SU-DHL-6 (cell line): Measurements from ENCODE around the gene SMAD4.

Source experiments
- H2AFZ ChIP-seq: fragments of 200-600 bp; sonication (generic); 2 replicates; pipeline ENCODE4 v1.6.1; 2014; ENCODE audit warnings: low read depth, mild to moderate bottlenecking, moderate library complexity, mixed read lengths, antibody characterized with exemption, low read length; ENCODE audit not compliant: severe bottlenecking
- H3F3A ChIP-seq: fragments of 200-600 bp; shearing (Covaris generic); 2 replicates; pipeline ENCODE4 v1.6.0; 2016; ENCODE audit warnings: antibody characterized with exemption, mild to moderate bottlenecking; ENCODE audit not compliant: insufficient read depth
- H3K27ac ChIP-seq: fragments of 200-600 bp; sonication (generic); 2 replicates; pipeline ENCODE4 v1.5.1; 2016; ENCODE audit warnings: low read depth, mild to moderate bottlenecking, low read length, moderate library complexity, mixed read lengths
- H3K27me3 ChIP-seq: fragments of 200-600 bp; sonication (generic), shearing (Covaris generic); 2 replicates; pipeline ENCODE4 v1.6.0; 2014; ENCODE audit warnings: mild to moderate bottlenecking, low read length
- H3K36me3 ChIP-seq: fragments of 200-600 bp; sonication (generic); 2 replicates; pipeline ENCODE4 v1.6.1; 2014; ENCODE audit warnings: mild to moderate bottlenecking, low read length, mixed read lengths
- H3K4me2 ChIP-seq: fragments of 300-600, 200-600 bp; shearing (Covaris generic), sonication (generic); 2 replicates; pipeline ENCODE4 v1.6.0; 2014; ENCODE audit warnings: low read length, low read depth, mild to moderate bottlenecking; ENCODE audit not compliant: poor library complexity, severe bottlenecking
- H3K4me3 ChIP-seq: fragments of 200-600 bp; sonication (generic); 2 replicates; pipeline ENCODE4 v1.5.1; 2014; ENCODE audit warnings: antibody characterized with exemption, low read length, mild to moderate bottlenecking, mixed read lengths; ENCODE audit not compliant: insufficient read depth, poor library complexity, severe bottlenecking
- H3K79me2 ChIP-seq: fragments of 200-600 bp; sonication (generic); 2 replicates; pipeline ENCODE4 v1.6.1; 2014; ENCODE audit warnings: mild to moderate bottlenecking, low read length, moderate library complexity; ENCODE audit not compliant: insufficient read depth
- H3K9ac ChIP-seq: fragments of 200-600 bp; sonication (generic); 2 replicates; pipeline ENCODE4 v1.7.0; 2014; ENCODE audit warnings: mild to moderate bottlenecking, low read length
- H3K9me2 ChIP-seq: fragments of 200-600 bp; sonication (generic); replicated peaks from 2 replicates; pipeline ENCODE4 v1.6.1; 2014; ENCODE audit warnings: low read length; ENCODE audit not compliant: insufficient read depth
- H3K9me3 ChIP-seq: fragments of 200-600 bp; sonication (generic); 2 replicates; pipeline ENCODE4 v1.6.1; 2014; ENCODE audit warnings: low read length, mixed read lengths; ENCODE audit not compliant: insufficient read depth
- H4K20me1 ChIP-seq: fragments of 200-600 bp; sonication (generic); 2 replicates; pipeline ENCODE4 v1.6.1; 2014; ENCODE audit warnings: low read depth, mild to moderate bottlenecking, antibody characterized with exemption, low read length, moderate library complexity, mixed read lengths
- CTCF ChIP-seq: fragments of 200-600 bp; sonication (generic); IDR thresholded peaks from one replicate; pipeline ENCODE4 v1.5.1; 2017; ENCODE audit warnings: antibody characterized with exemption, mild to moderate bottlenecking, low read length, moderate library complexity; ENCODE audit not compliant: insufficient read depth, poor library complexity, severe bottlenecking
- EZH2phosphoT487 ChIP-seq: fragments of 200-600 bp; sonication (generic), shearing (Covaris generic); conservative IDR thresholded peaks from 2 replicates; pipeline ENCODE4 v1.6.1; 2018; ENCODE audit warnings: mild to moderate bottlenecking, antibody characterized with exemption, low read length, moderate library complexity, mixed read lengths

Gene SMAD4

GRCh38 chr18:51066273-51066672 is 36.3 kb downstream of the SMAD4 start:
- Histone ChIP-seq H3K79me2 (no peaks in the 10 kb centered on the region), H3K36me3 (peaks cover 50% of the 10 kb centered on the region), H3K9me3 (no peaks in the 10 kb centered on the region), H2AFZ (no peak overlapping the region), H3K4me3 (no peak overlapping the region), H3K4me2 (no peak overlapping the region), H3K9ac (no peak overlapping the region), H3F3A (no peaks in the 10 kb centered on the region; the same call in 1 of the 2 replicates), H3K27ac (no peak overlapping the region), H3K9me2 (no peaks in the 10 kb centered on the region), H3K27me3 (no peaks in the 10 kb centered on the region), H4K20me1 (no peaks in the 10 kb centered on the region; the same call in 1 of the 2 replicates)
- TF ChIP-seq CTCF, result no peak
- no peak for TF ChIP-seq EZH2phosphoT487

- Histone ChIP-seq H3K9me3 (no peaks in the 10 kb centered on the region), H3K27me3 (no peaks in the 10 kb centered on the region), H4K20me1 (peaks cover 5% of the 10 kb centered on the region; the same call in 1 of the 2 replicates), H3K4me3 (no peak overlapping the region), H3F3A (no peaks in the 10 kb centered on the region; the same call in 1 of the 2 replicates), H3K27ac (no peak overlapping the region), H3K36me3 (peaks cover 50% of the 10 kb centered on the region), H2AFZ (no peak overlapping the region), H3K4me2 (no peak overlapping the region), H3K9me2 (no peaks in the 10 kb centered on the region), H3K79me2 (0 out of 2 replicates have a peak, but pooled peaks cover 5% of the 10 kb centered on the region), H3K9ac (no peak overlapping the region)
- no peak for TF ChIP-seq EZH2phosphoT487
- TF ChIP-seq CTCF, result no peak
Observed at GRCh38 chr18:51068105-51068504, 38.1 kb downstream of the SMAD4 start.

GRCh38 chr18:51069885-51070284 is 39.9 kb downstream of the SMAD4 start:
- H3K27ac ChIP-seq, result no peak overlapping the region
- peaks cover 4% of the 10 kb centered on the region for H3F3A ChIP-seq
- no peaks in the 10 kb centered on the region for H3K9me3 ChIP-seq
- TF ChIP-seq EZH2phosphoT487, result no peak
- no peak for TF ChIP-seq CTCF
- no peak overlapping the region for H3K4me2 ChIP-seq
- H3K36me3 ChIP-seq, result peaks cover 49% of the 10 kb centered on the region
- H3K4me3 ChIP-seq, result no peak overlapping the region
- H3K27me3 ChIP-seq, result no peaks in the 10 kb centered on the region
- H4K20me1 ChIP-seq, result peaks cover 13% of the 10 kb centered on the region
- H3K9ac ChIP-seq, result no peak overlapping the region
- H3K9me2 ChIP-seq, result no peaks in the 10 kb centered on the region
- peaks cover 7% of the 10 kb centered on the region; the same call in 1 of the 2 replicates for H3K79me2 ChIP-seq
- H2AFZ ChIP-seq, result no peak overlapping the region
